HS-5 (cell line): ENCODE measurements around the gene OPN1LW.
A peak's percentile ranks its signal among the peaks of the same experiment; 100 is the strongest.
"Not testable (repeated sequence)": the region's sequence is repeated elsewhere in the genome, so short reads cannot be mapped to it uniquely, and the experiment has no call there.

Experiments
- DNase-seq: peaks from one replicate; pipeline ENCODE4 v3.0.0-alpha.2; 2012; ENCODE audit warnings: low read depth

The OPN1LW gene

GRCh38 chrX:154144010-154144409, at the start of gene OPN1LW:
Gene OPN1LW, plus strand, starts transcription at chrX:154144243. Its CDS starts 41 bp downstream, at chrX:154144284.
- not testable (repeated sequence) for DNase-seq

- DNase-seq, result no peak
Measured at GRCh38 chrX:154094833-154095232, 49.2 kb upstream of the OPN1LW start.

- peak; percentile 0 for DNase-seq
Measured at GRCh38 chrX:154096140-154097002, 47.7 kb upstream of the OPN1LW start.

- peak; percentile 2 for DNase-seq
Measured at GRCh38 chrX:154097003-154097588, 46.9 kb upstream of the OPN1LW start.

- peak; percentile 58 for DNase-seq
Measured at GRCh38 chrX:154097589-154098541, 46.2 kb upstream of the OPN1LW start, which contains the start of gene MECP2. Gene MECP2, minus strand, starts transcription at chrX:154097717.

- no peak for DNase-seq
Measured at GRCh38 chrX:154098551-154098950, 45.5 kb upstream of the OPN1LW start.

GRCh38 chrX:154113729-154114128, 30.3 kb upstream of the OPN1LW start:
- DNase-seq, result no peak

- no peak for DNase-seq
Measured at GRCh38 chrX:154114652-154115051, 29.4 kb upstream of the OPN1LW start.

- no peak for DNase-seq
Measured at GRCh38 chrX:154115071-154115470, 29.0 kb upstream of the OPN1LW start.

GRCh38 chrX:154115750-154116149, 28.3 kb upstream of the OPN1LW start:
- no peak for DNase-seq

- no peak for DNase-seq
Measured at GRCh38 chrX:154116426-154117211, 27.4 kb upstream of the OPN1LW start.

- no peak for DNase-seq
Measured at GRCh38 chrX:154117566-154117965, 26.5 kb upstream of the OPN1LW start.

- no peak for DNase-seq
Measured at GRCh38 chrX:154120567-154120966, 23.5 kb upstream of the OPN1LW start.

GRCh38 chrX:154121207-154121606, 22.8 kb upstream of the OPN1LW start:
- no peak for DNase-seq

GRCh38 chrX:154121961-154122360, 22.1 kb upstream of the OPN1LW start:
- no peak for DNase-seq

- DNase-seq, result no peak
Measured at GRCh38 chrX:154123241-154124219, 20.5 kb upstream of the OPN1LW start.

GRCh38 chrX:154125391-154126040, 18.5 kb upstream of the OPN1LW start:
- no peak for DNase-seq

GRCh38 chrX:154126101-154126500, 17.9 kb upstream of the OPN1LW start:
- DNase-seq, result no peak

- no peak for DNase-seq
Measured at GRCh38 chrX:154131955-154132354, 12.1 kb upstream of the OPN1LW start.

GRCh38 chrX:154132366-154132765, 11.7 kb upstream of the OPN1LW start:
- DNase-seq, result no peak
